Lung (tissue), 12 donors: ENCODE results near the gene PRDM16. TPM values are rescaled to one million over a fixed set of nuclear protein-coding genes. Genes with fewer than 3 reads are reported as not detected.

ENCODE experiments used
- ATAC-seq: fragments of 200-7000 bp; cut with Tn5 transposase; one replicate; pipeline ENCODE4 v1.9.1; 2020; ENCODE audit warnings: moderate number of reproducible peaks; ENCODE audit not compliant: insufficient read depth, low FRiP score
- DNase-seq, 3 donors: peaks; one replicate each; pipeline ENCODE4 v3.0.0-alpha.2; 2013 to 2017
- H3K27ac ChIP-seq, 2 donors: one replicate each; pipeline ENCODE4 v1.5.1; 2013; ENCODE audit warnings: mild to moderate bottlenecking in 2 of 2, moderate library complexity in 2 of 2, control low read depth in 1 of 2, inconsistent platforms in 1 of 2, low read depth in 1 of 2, low read length in 1 of 2
- H3K27me3 ChIP-seq, 3 donors: one replicate each; pipeline ENCODE4 v1.5.1; 2013; ENCODE audit warnings: low read length in 2 of 3; ENCODE audit not compliant: control insufficient read depth in 3 of 3, insufficient read depth in 3 of 3
- H3K36me3 ChIP-seq, 4 donors: one replicate each; pipeline ENCODE4 v1.5.1; 2013; ENCODE audit warnings: low read length in 4 of 4, mild to moderate bottlenecking in 1 of 4, moderate library complexity in 1 of 4; ENCODE audit not compliant: control insufficient read depth in 4 of 4, insufficient read depth in 4 of 4
- H3K4me1 ChIP-seq, 5 donors: one replicate each; pipeline ENCODE4 v1.5.1; 2013; ENCODE audit warnings: low read length in 5 of 5, mild to moderate bottlenecking in 2 of 5, moderate library complexity in 1 of 5; ENCODE audit not compliant: control insufficient read depth in 5 of 5, insufficient read depth in 5 of 5
- H3K4me3 ChIP-seq: one replicate; pipeline ENCODE4 v1.5.1; 2013; ENCODE audit warnings: mild to moderate bottlenecking, control low read depth, moderate library complexity
- H3K9ac ChIP-seq, 2 donors: one replicate each; pipeline ENCODE4 v1.5.1; 2013; ENCODE audit warnings: low read length in 2 of 2, control low read depth in 1 of 2; ENCODE audit not compliant: insufficient read depth in 1 of 2
- H3K9me3 ChIP-seq, 4 donors: one replicate each; pipeline ENCODE4 v1.5.1; 2013; ENCODE audit warnings: low read length in 3 of 4, mild to moderate bottlenecking in 1 of 4, moderate library complexity in 1 of 4; ENCODE audit not compliant: control insufficient read depth in 4 of 4, insufficient read depth in 3 of 4
- WGBS, 2 donors: extraction: QIAGEN DNeasy Blood & Tissue Kit; methylation state at CpG; one replicate each; pipeline ENCODE4 v1.1.7; 2013; 5-methylcytosine and 5-hydroxymethylcytosine counted together
- polyA plus RNA-seq, 2 donors: library from polyadenylated mRNA; stranded (reverse); fragments of 200-250 nt; gene quantifications; one replicate each; pipeline ENCODE4 v1.2.1, GENCODE V29; 2013
- total RNA-seq, 2 donors: library from RNA; depleted of rRNA in 1 of 2; stranded (reverse); fragments of >200 nt in 1 of 2; gene quantifications; one replicate each; pipeline ENCODE4 v1.2.1, GENCODE V29; 2014 to 2021
- TF ChIP-seq, protein P1 (sequence below): IDR thresholded peaks from 2 replicates; pipeline ENCODE4 v1.5.1; 2012; ENCODE audit warnings: mild to moderate bottlenecking; ENCODE audit errors: control extremely low read depth, extremely low read depth
- donor health status: control.
- donor health status: control.
- donor health status: Bipolar disorder and iron deficiency.
- donor health status: healthy.
- donor health status: DM: yes; HTN: yes; CAD: no.

PRDM16 gene
- total and polyA plus RNA-seq, 4 donors, result 2.4 to 36.5 (median 13.1) TPM

DNA sequence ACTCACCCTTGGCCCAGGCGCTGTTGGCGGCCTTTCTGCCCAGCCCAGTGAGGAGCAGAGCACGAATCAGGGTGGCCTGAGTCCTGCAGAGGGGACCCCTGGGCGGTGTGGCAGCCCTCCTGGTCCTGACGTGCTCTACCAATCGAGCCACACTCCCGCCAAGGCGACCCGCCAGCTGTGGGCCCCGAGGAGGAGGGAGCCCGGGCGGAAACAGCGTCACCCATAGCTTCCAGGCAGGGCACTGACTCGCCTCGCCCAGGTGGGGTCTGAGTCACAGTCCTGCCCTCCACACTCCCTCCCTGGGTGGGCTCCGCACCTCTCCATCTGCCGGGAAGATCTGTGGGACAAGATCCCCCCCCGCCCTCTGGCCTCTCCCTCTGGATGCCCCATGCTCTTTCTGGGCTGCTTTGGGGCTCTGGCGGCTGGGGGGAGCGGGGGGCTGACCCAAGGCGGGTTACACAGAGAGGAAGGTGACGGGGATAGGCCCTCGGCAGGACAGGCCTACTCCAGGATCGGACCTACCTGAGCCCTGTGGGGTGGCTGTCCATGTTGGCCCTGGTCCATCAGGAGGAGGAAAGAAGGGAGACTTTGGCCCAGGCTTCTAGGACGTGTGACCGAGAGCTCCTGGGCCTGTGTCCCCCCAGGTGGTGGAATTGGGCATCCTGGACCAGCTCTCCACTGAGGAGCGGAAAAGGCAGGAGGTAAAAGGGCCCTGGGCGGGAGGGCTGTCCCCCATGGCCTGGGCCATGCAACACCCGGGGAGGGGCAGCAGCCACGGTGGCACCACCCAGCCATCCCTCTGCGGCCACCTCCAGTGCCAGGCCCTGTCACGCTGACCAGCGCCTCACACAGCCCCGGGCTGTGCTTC is 399.5 kb downstream of the PRDM16 start:
- DNase-seq (peak in 1 of 3 donors; percentile 12), ATAC-seq (no peak)
- Histone ChIP-seq H3K9me3 (no peaks in the 10 kb centered on the region), H3K4me1 (peaks cover 0 to 23% (median 0%) of the 10 kb centered on the region in 5 donors), H3K27me3 (no peaks in the 10 kb centered on the region), H3K9ac (no peak overlapping the region), H3K4me3 (no peak overlapping the region), H3K36me3 (peaks cover 0 to 3% (median 0%) of the 10 kb centered on the region in 4 donors), H3K27ac (no peak overlapping the region)
- WGBS, 2 donors, result 87% methylated on average over 34 of the region's 34 CpGs
- TF ChIP-seq, protein P1, sequence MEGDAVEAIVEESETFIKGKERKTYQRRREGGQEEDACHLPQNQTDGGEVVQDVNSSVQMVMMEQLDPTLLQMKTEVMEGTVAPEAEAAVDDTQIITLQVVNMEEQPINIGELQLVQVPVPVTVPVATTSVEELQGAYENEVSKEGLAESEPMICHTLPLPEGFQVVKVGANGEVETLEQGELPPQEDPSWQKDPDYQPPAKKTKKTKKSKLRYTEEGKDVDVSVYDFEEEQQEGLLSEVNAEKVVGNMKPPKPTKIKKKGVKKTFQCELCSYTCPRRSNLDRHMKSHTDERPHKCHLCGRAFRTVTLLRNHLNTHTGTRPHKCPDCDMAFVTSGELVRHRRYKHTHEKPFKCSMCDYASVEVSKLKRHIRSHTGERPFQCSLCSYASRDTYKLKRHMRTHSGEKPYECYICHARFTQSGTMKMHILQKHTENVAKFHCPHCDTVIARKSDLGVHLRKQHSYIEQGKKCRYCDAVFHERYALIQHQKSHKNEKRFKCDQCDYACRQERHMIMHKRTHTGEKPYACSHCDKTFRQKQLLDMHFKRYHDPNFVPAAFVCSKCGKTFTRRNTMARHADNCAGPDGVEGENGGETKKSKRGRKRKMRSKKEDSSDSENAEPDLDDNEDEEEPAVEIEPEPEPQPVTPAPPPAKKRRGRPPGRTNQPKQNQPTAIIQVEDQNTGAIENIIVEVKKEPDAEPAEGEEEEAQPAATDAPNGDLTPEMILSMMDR, result no peak

DNA sequence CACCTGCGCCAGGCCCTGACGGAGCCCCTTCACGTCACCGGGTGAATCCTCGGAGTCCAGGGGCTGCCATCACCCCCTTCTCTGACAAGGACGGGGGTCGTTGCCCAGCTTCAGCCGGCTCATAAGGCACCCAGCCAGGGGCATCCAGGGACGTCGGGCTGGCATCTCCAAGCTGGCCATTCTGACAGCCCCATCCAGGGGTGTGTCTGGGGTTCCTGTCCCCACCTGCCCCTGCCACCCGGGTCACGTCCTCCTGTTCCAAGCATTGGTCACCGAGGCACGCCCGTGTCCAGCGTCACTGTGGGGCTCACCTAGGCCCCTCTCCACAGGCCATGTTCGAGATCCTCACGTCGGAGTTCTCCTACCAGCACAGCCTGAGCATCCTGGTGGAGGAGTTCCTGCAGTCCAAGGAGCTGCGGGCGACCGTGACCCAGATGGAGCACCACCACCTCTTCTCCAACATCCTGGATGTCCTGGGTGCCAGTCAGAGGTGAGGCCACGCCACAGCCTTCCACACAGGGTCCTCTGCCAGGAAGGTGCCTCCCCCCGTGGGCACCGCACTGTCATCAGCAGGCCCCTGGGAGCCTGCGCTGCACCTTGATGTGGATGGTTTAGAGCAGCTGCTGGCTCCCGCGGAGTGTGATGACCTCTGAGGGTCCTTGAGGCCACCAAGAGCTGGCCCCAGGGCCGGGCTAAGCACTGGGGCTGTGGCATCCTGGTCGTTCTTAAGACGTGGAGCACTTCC is 400.3 kb downstream of the PRDM16 start:
- Histone ChIP-seq H3K27ac (no peak overlapping the region), H3K4me1 (peaks cover 0 to 28% (median 0%) of the 10 kb centered on the region in 5 donors), H3K4me3 (no peak overlapping the region), H3K27me3 (no peaks in the 10 kb centered on the region), H3K9ac (no peak overlapping the region), H3K9me3 (no peaks in the 10 kb centered on the region), H3K36me3 (peaks cover 0 to 5% (median 0%) of the 10 kb centered on the region in 4 donors)
- TF ChIP-seq, protein P1, result no peak
- DNase-seq (no peak), ATAC-seq (no peak)
- 93 to 94% methylated on average over 31 of the region's 31 CpGs for WGBS, 2 donors

DNA sequence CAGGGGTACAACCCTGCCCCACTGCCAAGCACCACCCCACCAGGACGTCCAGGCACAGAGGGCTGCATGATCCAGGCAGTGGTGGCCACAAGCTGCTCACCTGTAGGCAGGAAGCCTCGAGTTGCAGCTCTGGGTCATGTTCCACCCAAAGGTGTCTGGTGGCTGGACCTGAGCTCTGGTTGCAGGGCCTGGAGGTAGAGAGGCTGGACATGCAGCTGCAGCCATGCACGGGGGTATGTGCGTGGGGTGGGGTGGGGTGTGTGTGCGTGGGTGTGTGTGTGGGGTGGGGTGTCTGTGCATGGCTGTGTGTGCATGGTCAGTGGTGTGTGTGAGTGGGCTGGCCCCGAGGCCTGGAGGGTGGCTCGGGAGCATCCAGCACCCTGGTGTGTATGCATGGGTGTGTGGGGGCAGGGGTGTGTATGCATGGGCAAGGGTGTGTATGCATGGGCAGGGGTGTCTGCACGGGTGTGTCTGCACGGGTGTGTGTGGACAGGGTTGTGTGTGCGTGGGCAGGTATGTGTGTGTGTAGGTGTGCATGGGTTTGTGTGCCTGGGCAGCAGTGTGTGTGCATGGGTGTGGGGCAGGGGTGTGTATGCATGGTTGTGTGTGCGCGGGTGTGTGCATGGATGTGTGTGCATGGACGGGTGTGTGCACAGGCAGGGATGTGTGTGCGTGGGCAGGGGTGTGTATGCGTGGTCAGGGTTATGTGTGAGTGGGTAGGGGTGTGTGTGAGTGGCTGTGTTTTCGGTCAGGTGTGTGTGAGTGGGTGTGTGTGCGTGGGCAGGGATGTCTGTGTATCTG is 401.0 kb downstream of the PRDM16 start:
- ATAC-seq (no peak), DNase-seq (peak in 1 of 3 donors; percentile 11)
- H3K9ac ChIP-seq, result no peak overlapping the region
- 92 to 94% methylated on average over 16 to 17 of the region's 17 CpGs for WGBS, 2 donors
- H3K9me3 ChIP-seq, result no peaks in the 10 kb centered on the region
- TF ChIP-seq, protein P1, result no peak
- H3K4me3 ChIP-seq, result no peak overlapping the region
- H3K27ac ChIP-seq, result no peak overlapping the region
- no peaks in the 10 kb centered on the region for H3K27me3 ChIP-seq
- peaks cover 0 to 5% (median 0%) of the 10 kb centered on the region in 4 donors for H3K36me3 ChIP-seq
- peaks cover 0 to 28% (median 0%) of the 10 kb centered on the region in 5 donors for H3K4me1 ChIP-seq
